ENCODE results near the gene TPM2.

DNA sequence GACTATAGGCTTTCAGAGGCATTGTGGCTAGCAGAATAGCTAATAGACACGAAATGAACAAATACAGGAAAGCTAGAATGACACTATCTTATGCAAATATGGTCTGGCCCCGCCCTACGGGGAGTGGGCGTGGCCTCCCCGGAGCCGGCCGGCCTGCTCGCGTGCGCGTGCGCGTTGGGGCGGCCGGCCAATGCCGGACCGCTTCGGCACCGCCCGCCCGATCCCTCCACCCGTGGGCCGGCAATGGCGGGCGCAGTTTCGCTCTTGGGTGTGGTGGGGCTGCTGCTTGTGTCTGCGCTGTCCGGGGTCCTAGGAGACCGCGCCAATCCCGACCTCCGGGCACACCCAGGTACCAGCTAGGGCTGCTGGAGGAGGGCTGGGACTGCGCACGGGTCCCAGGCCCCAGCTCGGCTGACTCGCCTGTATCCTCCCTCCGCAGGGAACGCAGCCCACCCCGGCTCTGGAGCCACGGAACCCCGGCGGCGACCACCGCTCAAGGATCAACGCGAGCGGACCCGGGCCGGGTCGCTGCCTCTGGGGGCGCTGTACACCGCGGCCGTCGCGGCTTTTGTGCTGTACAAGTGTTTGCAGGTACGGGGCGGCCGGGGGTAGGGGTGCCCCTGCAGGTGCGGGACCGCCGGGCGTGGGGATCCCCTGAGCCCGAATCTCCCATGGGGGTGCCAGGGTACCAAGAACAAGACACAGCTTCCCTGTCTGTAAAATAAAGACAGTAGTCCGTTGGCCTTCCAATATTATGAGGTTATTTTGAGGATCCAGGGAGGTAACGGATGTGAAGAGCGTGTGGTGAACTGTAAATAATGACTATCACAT lies 31.4 kb downstream of the TPM2 start, which contains the start of gene CCDC107:
- peak; percentile 70 for TF ChIP-seq POLR2AphosphoS5 (IDR thresholded peaks at IDR 0.05; ENCODE audit: borderline replicate concordance, low read depth, low read length)
- no peak for TF ChIP-seq EZH2 (IDR thresholded peaks at IDR 0.05)
- TF ChIP-seq FOXP2 (optimal IDR thresholded peaks at IDR 0.05; ENCODE audit: control extremely low read depth, extremely low read length, insufficient read depth), result no peak
